GM21423 (cell line): ENCODE results near the gene COL26A1.
"Not testable (repeated sequence)": the region's sequence is repeated elsewhere in the genome, so short reads cannot be mapped to it uniquely, and the experiment has no call there.

Experiments
- ATAC-seq: cut with Tn5 transposase; IDR thresholded peaks from one replicate; pipeline ENCODE4 v1.9.1; 2021; ENCODE audit warnings: mild to moderate bottlenecking, moderate library complexity; ENCODE audit not compliant: unreplicated experiment

COL26A1 gene

GRCh38 chr7:101401390-101402080 is 38.9 kb downstream of the COL26A1 start:
- no peak for ATAC-seq

GRCh38 chr7:101402081-101402779 is 39.6 kb downstream of the COL26A1 start:
- no peak for ATAC-seq

- no peak for ATAC-seq
These were observed 40.2 kb downstream of the COL26A1 start for GRCh38 chr7:101402835-101403234.

GRCh38 chr7:101405474-101406067 is 42.9 kb downstream of the COL26A1 start:
- ATAC-seq: no peak

GRCh38 chr7:101410743-101411507 is 48.2 kb downstream of the COL26A1 start:
- ATAC-seq: no peak

GRCh38 chr7:101411508-101411874 is 48.8 kb downstream of the COL26A1 start:
- ATAC-seq: no peak

- ATAC-seq: no peak
These were observed 50.3 kb downstream of the COL26A1 start for GRCh38 chr7:101412976-101413375.

DNA sequence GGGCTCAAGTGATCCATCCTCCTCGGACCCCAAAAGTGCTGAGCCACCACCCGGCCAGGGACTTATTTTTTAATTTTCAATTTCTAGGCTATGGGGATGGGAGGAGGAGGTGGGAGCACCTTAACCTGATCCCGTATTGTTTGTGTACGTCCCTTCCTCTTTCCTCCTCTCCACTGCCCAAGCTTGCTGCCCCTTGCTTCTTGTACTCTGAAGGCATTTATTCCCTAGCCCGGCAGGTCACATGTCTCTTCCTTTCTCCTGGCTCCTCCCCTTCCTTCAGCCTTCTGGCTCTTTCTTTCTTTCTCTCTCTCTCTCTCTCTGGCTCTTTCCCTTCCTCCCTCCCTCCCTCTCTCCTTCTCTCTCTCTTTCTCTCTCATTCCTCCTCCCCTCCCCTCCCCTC is 56.0 kb downstream of the COL26A1 start:
- ATAC-seq: no peak

GRCh38 chr7:101419831-101420230 is 57.2 kb downstream of the COL26A1 start:
- no peak for ATAC-seq

- no peak for ATAC-seq
These were observed 57.8 kb downstream of the COL26A1 start for GRCh38 chr7:101420436-101420835.

DNA sequence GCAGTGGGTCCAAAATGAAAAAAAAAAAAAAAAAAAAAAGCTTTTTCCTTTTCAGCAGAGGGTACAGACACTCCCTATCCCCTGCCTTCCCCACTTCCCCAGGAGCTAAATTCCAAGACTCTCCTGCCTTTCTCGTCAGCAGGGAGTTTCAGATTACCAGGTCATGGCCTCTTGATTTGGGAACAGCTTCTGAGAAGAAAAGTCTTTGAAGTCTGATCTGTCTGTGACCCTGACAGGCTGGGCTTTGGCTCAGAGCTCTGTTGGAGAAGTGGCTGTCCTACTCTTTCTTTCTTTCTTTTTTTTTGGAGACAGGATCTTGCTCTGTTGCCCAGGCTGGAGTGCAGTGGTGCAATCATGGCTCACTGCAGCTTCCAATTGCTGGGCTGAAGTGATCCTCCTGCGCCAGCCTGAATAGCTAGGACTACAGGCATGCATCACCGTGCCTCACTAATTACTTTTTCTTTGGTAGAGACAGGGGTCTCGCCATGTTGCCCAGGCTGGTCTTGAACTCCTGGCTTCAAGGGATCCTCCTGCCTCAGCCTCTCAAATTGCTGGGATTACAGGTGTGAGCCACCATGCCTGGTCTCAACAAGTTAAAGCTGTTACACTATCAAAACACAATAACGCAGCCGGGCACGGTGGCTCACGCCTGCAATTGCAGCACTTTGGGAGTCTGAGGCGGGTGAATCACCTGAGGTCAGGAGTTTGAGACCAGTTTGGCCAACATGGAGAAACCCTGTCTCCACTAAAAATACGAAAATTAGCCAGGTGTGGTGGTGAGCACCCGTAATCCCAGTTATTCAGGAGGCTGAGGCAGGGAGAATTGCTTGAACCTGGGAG is 59.9 kb downstream of the COL26A1 start:
- ATAC-seq: no peak

GRCh38 chr7:101426303-101427011 is 63.8 kb downstream of the COL26A1 start:
- ATAC-seq: no peak

GRCh38 chr7:101428093-101428866 is 65.6 kb downstream of the COL26A1 start:
- ATAC-seq: no peak

DNA sequence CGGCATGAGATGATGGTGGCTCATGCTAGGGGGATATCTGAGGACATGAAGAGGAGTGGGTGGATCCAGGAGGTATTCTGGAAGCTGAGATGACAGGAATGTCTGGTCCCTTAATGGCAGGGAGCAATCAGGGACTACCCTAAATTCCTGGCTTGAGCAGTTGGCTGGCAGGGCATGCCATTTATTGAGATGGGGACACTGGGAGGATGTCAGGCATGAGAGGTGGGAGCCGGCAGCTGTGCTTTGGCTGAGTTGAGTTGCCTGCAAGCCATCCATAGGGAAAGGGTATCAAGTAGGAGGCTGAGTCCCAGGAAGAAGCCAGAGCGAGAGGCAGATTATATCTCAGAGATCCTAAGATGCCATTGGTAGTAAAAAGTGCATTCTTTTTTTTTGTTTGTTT is 69.6 kb downstream of the COL26A1 start:
- no peak for ATAC-seq

DNA sequence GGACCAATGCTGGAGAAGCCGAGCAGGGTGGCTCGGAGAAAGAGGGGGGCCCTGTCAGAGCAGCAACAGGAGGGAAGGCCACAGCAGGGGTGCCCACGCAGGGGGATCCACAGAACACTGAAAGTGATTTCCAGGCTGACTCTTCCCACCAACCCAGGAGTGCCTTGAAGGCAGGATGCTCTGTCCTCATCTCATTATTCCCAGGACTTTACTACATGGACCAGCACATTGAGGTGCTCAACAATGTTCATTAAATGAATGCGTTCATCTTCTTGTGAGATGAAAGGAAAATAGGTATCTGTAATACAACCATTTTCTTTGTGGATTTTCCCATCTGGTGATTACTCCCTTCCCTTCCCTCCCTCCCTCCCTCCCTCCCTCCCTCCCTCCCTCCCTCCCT is 71.0 kb downstream of the COL26A1 start:
- no peak for ATAC-seq

DNA sequence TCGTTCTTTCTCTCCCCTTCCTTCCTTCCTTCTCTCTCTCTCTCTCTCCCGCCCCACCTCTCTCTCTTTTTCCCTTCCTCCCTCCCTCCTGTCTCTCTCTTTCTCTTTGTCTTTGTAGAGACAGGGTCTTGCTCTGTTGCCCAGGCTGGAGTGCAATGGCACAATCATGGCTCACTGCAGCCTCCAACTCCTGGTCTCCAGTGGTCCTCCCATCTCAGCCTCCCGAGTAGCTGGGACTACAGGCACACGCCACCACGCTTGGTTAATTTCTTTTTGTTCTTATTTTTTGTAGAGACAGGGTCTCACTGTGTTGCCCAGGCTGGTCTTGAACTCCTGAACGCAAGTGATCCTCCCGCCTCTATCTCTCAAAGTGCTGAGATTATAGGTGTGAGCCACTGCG is 71.5 kb downstream of the COL26A1 start:
- ATAC-seq: not testable (repeated sequence)

DNA sequence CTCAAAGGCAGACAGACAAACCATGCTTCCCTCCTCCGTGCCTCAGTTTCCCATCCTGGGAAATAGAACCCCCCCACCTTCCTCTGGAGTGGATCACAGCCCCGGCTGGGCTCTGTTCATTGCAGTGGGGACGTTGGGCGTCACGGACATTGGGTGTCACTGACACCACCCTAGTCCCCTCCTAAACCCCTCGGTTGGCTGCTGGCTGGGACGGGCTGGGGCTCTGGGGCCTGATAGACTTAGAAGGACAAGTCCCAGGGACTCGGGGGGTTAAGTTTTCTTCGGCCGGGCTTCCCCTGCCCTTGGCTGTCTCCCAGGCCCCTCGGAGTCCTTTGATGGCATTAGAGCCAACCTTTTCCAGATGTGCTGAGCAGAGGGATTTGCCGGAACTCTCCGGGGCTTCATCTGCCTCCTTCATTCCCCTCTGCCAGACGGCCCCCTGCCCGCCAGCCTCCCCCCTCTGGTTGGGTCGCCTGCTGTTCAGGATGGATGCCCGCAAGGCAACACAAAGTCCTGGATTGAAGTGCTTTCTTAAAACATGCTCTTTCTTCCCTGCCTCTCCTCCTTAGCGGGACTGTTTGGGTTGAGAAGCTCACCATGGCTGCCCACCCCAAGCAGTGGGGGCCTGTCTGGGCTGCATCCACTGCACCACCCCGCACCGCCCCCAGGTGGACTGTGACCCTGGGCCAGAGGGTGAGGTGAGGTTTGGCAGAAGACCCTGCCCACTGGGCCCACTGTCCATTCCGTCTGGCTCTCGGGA is 73.0 kb downstream of the COL26A1 start:
- no peak for ATAC-seq

- no peak for ATAC-seq
These were observed 73.6 kb downstream of the COL26A1 start for GRCh38 chr7:101436221-101436735.
